Uterus (tissue), 2 donors: Measurements from ENCODE around the gene TSTD2.

Experiments
- CTCF ChIP-seq, 4 experiments: fragments of 200-600 bp in 2 of 4; fragments of 450-650 bp in 2 of 4; sonication (generic) in 2 of 4; IDR thresholded peaks; one replicate each; pipeline ENCODE4 v1.5.1; 2016 to 2019; ENCODE audit warnings: antibody characterized with exemption in 4 of 4, mild to moderate bottlenecking in 2 of 4, moderate library complexity in 1 of 4
- POLR2A ChIP-seq, 2 donors: fragments of 450-650 bp; IDR thresholded peaks; one replicate each; pipeline ENCODE4 v1.6.1; 2016; ENCODE audit warnings: antibody characterized with exemption in 2 of 2, mild to moderate bottlenecking in 1 of 2, moderate library complexity in 1 of 2

GRCh38 chr9:97591535-97591934, 41.6 kb downstream of the TSTD2 start:
- TF ChIP-seq CTCF (IDR thresholded peaks at IDR 0.05) (no peak), POLR2A (IDR thresholded peaks at IDR 0.05) (no peak)
